Measurements from ENCODE around the gene NUDT5.

- TF ChIP-seq CTCF (conservative IDR thresholded peaks at IDR 0.05; ENCODE audit: low read length): no peak
- TF ChIP-seq EZH2phosphoT487 (IDR thresholded peaks at IDR 0.05; ENCODE audit: borderline replicate concordance, low read depth, low read length): no peak
Measured at GRCh38 chr10:12180221-12180974, 15.3 kb downstream of the NUDT5 start.

All from OCI-LY7 (cell line).